Measurements from ENCODE around the gene COTL1. TPM values are rescaled to one million over a fixed set of nuclear protein-coding genes. Genes with fewer than 3 reads are reported as not detected.

COTL1 gene
- 292 and 318 TPM in 2 replicates for total RNA-seq

GRCh38 chr16:84617791-84618580, at the start of gene COTL1:
TSS of gene COTL1 (minus strand) at chr16:84618078. CDS start at chr16:84617914, 164 bp downstream.

GRCh38 chr16:84647828-84648594, 30.1 kb upstream of the COTL1 start, which contains the start of gene KLHL36:
TSS of gene KLHL36 (plus strand) at chr16:84648511. CDS start at chr16:84650868, 2,357 bp downstream.

Other genes starting within 250 kb of the COTL1 start
- not detected in 2 replicates for gene ATP2C2, start 249.5 kb downstream of the COTL1 start, total RNA-seq
- 36.0 and 41.1 TPM in 2 replicates for gene MEAK7, start 113.4 kb downstream of the COTL1 start, total RNA-seq
- gene KLHL36, start 30.4 kb upstream of the COTL1 start, total RNA-seq, result 39.9 and 43.8 TPM in 2 replicates
- 50.3 and 52.5 TPM in 2 replicates for gene USP10, start 81.9 kb upstream of the COTL1 start, total RNA-seq
- gene CRISPLD2, start 201.9 kb upstream of the COTL1 start, total RNA-seq, result 65.7 and 68.6 TPM in 2 replicates